NCI-H146 (cell line): ENCODE data around the gene FOXP1.
A peak's percentile ranks its signal among the peaks of the same experiment; 100 is the strongest.

Experiments used
- DNase-seq: peaks from one replicate; lab custom pipeline; 2025; lab: John Stamatoyannopoulos, UW

Gene FOXP1

DNA sequence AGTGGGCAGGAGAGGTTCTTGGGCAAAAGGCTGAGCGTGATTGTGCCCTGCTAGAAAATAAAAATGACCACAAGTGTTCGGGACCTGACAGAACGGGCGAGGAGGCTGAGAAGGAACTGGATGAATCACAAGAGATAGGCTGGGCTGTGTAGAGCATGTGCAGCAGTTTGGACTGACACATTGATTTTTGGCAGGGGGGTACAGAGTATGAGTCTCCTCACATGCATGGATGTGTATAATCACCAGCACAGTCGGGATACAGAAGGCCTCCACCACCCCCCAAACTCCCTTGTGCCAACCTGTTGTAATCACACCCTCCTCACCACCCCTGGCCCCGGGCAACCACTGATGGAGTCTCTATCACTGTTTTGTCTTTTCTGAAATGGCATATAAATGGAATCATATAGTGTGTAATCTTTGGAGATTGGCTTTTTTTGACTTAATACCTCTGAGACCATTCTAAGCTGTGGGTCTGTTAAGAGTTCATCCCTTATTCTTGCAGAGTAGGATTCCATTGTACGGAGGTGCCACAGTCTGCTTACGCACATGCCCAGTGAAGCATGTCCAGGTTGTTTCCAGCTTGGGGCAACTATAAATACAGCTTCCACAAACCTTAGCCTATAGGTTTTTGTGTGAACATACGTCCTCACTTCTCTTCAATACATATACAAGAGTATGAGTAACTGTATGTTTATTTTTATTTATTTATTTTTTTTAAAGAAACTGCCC, 438.8 kb downstream of the FOXP1 start:
- no peak for DNase-seq

- DNase-seq = no peak
Measured at GRCh38 chr3:71143493-71143892, 440.0 kb downstream of the FOXP1 start.

- DNase-seq = peak; percentile 55
Measured at GRCh38 chr3:71142441-71143161, 440.9 kb downstream of the FOXP1 start.

- no peak for DNase-seq
Measured at GRCh38 chr3:71140477-71140876, 443.1 kb downstream of the FOXP1 start.

DNA sequence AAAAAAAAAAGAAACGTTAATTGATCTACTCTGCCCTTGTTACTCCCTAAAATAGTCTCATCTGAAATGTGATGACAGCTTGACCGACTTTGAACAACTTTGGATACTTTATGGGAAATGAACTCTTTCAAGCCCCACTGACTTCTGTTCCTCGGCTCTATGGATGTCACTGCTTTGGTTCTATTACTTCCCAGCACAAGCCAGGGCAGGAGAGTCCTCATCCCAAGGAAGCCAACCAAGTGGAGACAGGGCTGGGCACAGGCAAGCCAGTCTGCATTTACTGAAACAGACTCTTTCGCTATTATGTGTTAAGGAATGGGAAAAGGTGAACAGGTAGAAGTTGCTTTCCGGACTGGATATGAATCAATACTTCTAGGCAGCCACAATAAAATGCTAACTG, 444.0 kb downstream of the FOXP1 start:
- no peak for DNase-seq

DNA sequence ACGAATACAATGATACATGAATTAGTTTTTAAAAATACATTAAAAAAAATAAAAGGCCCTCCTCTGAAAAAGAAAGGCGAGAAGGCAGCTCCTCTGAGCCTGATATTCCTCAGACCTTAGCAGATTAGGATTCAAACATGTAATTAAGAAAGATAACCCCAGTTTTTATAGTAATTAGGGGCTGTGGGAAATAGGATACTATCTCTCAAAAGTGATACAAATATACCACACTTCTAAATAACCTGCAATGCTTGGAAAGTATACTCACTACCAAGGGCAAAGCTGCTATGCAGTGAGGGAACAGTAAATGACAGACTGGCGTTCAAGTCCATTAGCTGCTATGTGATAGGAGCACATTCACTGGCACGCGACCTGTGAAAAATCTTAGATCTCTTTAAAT, 445.1 kb downstream of the FOXP1 start:
- DNase-seq = no peak

DNA sequence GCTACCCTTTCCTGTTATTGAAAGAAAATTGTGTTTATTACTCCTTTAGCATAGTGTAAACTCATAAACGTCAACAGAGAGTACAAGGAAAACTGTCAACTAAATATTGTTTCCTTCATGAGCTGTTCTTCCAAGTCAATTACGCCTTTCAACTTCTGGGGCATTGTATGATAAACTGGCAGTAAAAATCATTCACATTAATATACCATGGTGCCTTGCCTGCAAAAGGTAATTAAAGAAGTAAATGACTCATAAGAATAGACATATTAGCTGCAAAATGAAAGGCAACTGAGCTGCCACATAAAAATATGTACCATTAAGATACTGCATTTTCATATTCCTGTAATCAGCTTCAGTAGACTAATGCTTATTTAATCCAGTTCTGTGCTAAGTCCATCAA, 447.3 kb downstream of the FOXP1 start:
- DNase-seq = no peak

DNA sequence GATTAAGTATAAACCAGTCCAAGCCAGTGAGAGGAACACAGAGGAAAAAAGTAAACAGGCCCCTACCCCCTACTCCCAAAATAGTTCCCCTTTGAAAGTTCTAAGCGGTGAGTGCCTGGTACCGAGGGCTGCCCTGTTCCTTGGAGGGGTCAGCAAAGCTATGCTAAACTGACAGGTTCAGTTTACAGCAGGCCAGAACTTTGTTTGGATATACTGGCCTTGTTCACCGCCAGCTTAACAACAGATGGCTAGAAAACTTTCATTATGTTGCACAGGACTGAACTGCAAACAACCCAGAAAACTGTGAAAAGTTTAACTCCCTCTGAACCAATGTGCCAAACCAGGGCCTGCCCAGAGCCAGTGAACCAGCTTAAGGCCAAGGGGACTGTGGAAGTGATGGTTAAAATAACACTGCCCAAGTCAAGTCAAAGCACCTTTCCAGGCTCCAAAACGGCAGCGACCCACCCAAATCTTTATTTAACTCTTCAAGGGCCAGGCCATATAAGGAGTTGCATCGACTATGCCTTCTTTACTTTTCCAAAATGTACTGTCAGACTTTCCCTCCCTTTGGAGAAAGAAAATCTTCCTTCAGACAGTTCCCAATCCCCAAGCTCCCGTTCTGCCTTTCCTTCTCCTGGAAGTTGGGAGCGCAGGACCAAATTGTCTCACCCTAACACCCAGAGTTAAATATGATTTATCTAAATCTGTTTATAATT, 448.0 kb downstream of the FOXP1 start:
- no peak for DNase-seq

DNA sequence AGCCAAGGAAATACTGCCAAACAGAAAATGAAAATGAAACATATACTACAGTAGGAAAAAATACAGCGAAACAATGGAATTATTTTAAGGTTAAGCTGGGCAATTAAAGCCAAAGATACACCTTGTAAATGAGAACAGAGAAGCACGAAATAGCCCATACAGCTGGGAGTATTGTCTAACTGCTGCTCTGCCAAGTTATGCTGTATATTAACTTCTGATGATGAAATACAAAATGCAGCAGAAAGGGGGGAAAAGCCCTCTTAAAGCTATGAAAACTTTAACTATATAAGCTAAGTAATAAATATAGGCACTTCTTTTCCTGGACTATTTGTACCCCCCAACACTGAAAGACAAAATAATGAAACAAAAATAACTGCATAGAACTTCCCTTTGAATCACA, 449.0 kb downstream of the FOXP1 start:
- DNase-seq = no peak

GRCh38 chr3:71133865-71134264, 449.7 kb downstream of the FOXP1 start:
- no peak for DNase-seq

- DNase-seq = peak; percentile 87
Measured at GRCh38 chr3:71132995-71133730, 450.4 kb downstream of the FOXP1 start.

- peak; percentile 59 for DNase-seq
Measured at GRCh38 chr3:71131375-71132314, 451.9 kb downstream of the FOXP1 start.

GRCh38 chr3:71130471-71131374, 452.8 kb downstream of the FOXP1 start:
- peak; percentile 75 for DNase-seq

DNA sequence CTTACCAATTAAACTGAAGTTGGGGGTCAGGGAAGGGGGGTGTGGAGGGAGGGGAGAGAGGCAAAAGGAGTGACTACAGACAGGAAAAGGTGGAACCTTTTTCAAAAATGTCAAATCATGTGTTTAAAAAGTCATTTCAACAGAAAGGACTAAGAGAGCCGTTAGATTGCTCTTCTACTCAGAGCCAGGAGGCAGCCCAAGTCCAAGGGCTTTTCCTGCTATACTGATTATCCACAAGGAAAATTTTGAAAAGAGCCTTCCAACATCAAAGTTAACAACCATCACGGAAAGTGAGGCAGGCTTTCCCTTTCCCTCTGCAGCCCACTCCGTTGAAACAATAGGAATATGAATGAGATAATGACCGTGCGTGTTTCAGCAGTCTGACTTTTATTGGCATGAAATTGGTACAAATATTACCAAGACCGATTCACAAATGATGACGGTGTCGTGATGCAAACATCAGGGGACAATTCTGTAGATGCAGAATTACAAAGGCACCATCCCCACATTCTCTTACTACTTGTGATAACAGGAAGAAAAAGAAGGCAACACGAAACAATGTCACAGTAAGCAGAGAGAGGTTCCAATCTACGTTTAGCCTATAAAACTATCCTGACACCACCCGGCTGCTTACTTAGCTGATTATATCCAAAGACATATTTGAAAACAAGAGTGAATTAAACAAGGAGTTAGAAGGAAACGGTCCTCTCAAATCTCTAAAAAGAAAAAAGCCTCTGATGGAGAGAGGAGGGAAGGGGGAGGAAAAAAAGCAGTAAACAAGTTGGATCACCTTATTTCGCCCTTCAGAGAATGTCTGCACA, 453.7 kb downstream of the FOXP1 start:
- peak; percentile 33 for DNase-seq

GRCh38 chr3:71128961-71129360, 454.6 kb downstream of the FOXP1 start:
- peak; percentile 36 for DNase-seq

GRCh38 chr3:71127844-71128243, 455.7 kb downstream of the FOXP1 start:
- DNase-seq = no peak

- DNase-seq = no peak
Measured at GRCh38 chr3:71127052-71127831, 456.3 kb downstream of the FOXP1 start.

DNA sequence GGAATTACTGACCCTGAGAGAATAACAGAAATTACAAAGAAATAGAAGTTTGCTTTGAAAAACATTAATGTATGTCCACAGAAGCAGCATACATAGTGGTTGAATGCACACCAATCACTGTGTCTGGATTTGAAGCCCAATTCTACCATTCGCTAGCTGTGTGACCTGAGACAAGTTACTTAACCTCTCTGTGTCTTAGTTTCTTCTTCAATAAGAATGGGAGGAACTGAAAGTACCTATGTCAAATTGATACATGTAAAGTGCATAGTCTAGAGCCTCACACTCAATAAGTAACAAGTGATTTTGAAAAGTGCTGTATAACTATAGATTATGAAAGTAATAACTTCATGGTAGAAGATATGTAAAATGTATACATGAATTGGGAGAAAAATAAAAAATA, 457.8 kb downstream of the FOXP1 start:
- DNase-seq = no peak
